Upper lobe of left lung (tissue), 6 donors: ENCODE results near the gene METTL23. TPM values are rescaled to one million over a fixed set of nuclear protein-coding genes. Genes with fewer than 3 reads are reported as not detected.

Source experiments
- ATAC-seq, 2 donors: fragments of 200-7000 bp; cut with Tn5 transposase; one replicate each; pipeline ENCODE4 v1.9.1; 2022; ENCODE audit warnings: mild to moderate bottlenecking in 2 of 2, moderate library complexity in 2 of 2; ENCODE audit not compliant: low FRiP score in 2 of 2
- DNase-seq, 2 donors: peaks; one replicate each; pipeline ENCODE4 v3.0.0-alpha.2; 2019 to 2020
- H3K27ac ChIP-seq, 4 donors: fragments of 200-600 bp; sonication (generic); one replicate each; pipeline ENCODE4 v1.5.1; 2016 to 2019
- H3K27me3 ChIP-seq, 4 donors: fragments of 200-600 bp; sonication (generic); one replicate each; pipeline ENCODE4 v1.5.1; 2017 to 2019
- H3K36me3 ChIP-seq, 4 donors: fragments of 200-600 bp; sonication (generic); one replicate each; pipeline ENCODE4 v1.5.1; 2016 to 2019
- H3K4me1 ChIP-seq, 4 donors: fragments of 200-600 bp; sonication (generic); one replicate each; pipeline ENCODE4 v1.5.1; 2018 to 2019
- H3K4me3 ChIP-seq, 4 donors: fragments of 200-600 bp; sonication (generic); one replicate each; pipeline ENCODE4 v1.5.1; 2017 to 2019; ENCODE audit warnings: mild to moderate bottlenecking in 2 of 4, moderate library complexity in 1 of 4
- H3K9me3 ChIP-seq, 4 donors: fragments of 200-600 bp; sonication (generic); one replicate each; pipeline ENCODE4 v1.5.1; 2018 to 2019
- CTCF ChIP-seq, 6 experiments: fragments of 450-650 bp in 4 of 6; fragments of 200-600 bp in 2 of 6; sonication (generic) in 2 of 6; IDR thresholded peaks; one replicate each; pipeline ENCODE4 v1.5.1; 2016 to 2019; ENCODE audit warnings: antibody characterized with exemption in 6 of 6
- EP300 ChIP-seq, 4 donors: sonication (generic); formaldehyde crosslinking; IDR thresholded peaks; one replicate each; pipeline ENCODE4 v1.5.1; 2017; ENCODE audit warnings: antibody characterized with exemption in 4 of 4, control low read depth in 2 of 4
- POLR2A ChIP-seq, 4 donors: fragments of 450-650 bp; IDR thresholded peaks; one replicate each; pipeline ENCODE4 v1.5.1; 2016 to 2017; ENCODE audit warnings: antibody characterized with exemption in 4 of 4, mild to moderate bottlenecking in 2 of 4
- POLR2AphosphoS5 ChIP-seq, 2 donors: sonication (generic); formaldehyde crosslinking; IDR thresholded peaks; one replicate each; pipeline ENCODE4 v1.5.1; 2017; ENCODE audit warnings: antibody characterized with exemption in 2 of 2
- whole genome bisulfite sequencing, 2 donors: methylation state at CpG; one replicate each; pipeline ENCODE4 v1.1.5; 2017 to 2018; 5-methylcytosine and 5-hydroxymethylcytosine counted together
- small RNA-seq, 4 donors: library from RNA; depleted of rRNA; stranded (forward); fragments of <200 nt; gene quantifications; one replicate each; pipeline ENCODE3, GENCODE V24; 2016
- total RNA-seq, 6 donors: library from RNA; depleted of rRNA in 4 of 6; stranded (reverse); fragments of >200 nt in 4 of 6; gene quantifications; one replicate each; pipeline versions ENCODE4 v1.1.0 to v1.2.1, GENCODE V29; 2016 to 2021
- donor health status: DM: no; HTN: no; CAD: no; lungs with moderate emphysema.
- donor health status: DM: no; HTN: yes; CAD: no; lungs with severe emphysema.

The METTL23 gene
- total RNA-seq, 6 donors from 2014 or later: 13.6 to 38.9 (median 28.3) TPM

GRCh38 chr17:76772842-76773525 lies 46.3 kb downstream of the METTL23 start:
- Histone ChIP-seq H3K4me1 (peaks cover 0 to 10% (median 2%) of the 10 kb centered on the region in 4 donors), H3K4me3 (no peak overlapping the region), H3K9me3 (no peaks in the 10 kb centered on the region), H3K27ac (peak overlapping the region; percentile 27 to 79 (median 68)), H3K36me3 (peaks cover 15 to 74% (median 45%) of the 10 kb centered on the region in 4 donors), H3K27me3 (no peaks in the 10 kb centered on the region)
- TF ChIP-seq POLR2A (IDR thresholded peaks at IDR 0.05): no peak
- no peak for TF ChIP-seq POLR2AphosphoS5 (IDR thresholded peaks at IDR 0.05)
- no peak for TF ChIP-seq CTCF (IDR thresholded peaks at IDR 0.05)
- no peak for TF ChIP-seq EP300 (IDR thresholded peaks at IDR 0.05)
- DNase-seq: peak in 1 of 2 donors; percentile 26
- peak in 1 of 2 donors; percentile 96 for ATAC-seq
- WGBS, 2 donors: 60 to 61% methylated on average over 6 of the region's 6 CpGs

GRCh38 chr17:76775021-76775600 lies 48.5 kb downstream of the METTL23 start:
- H3K27me3 ChIP-seq: no peaks in the 10 kb centered on the region
- no peak for ATAC-seq
- H3K4me3 ChIP-seq: no peak overlapping the region
- DNase-seq: no peak
- no peak overlapping the region for H3K27ac ChIP-seq
- H3K36me3 ChIP-seq: peaks cover 15 to 78% (median 55%) of the 10 kb centered on the region in 4 donors
- TF ChIP-seq POLR2AphosphoS5 (IDR thresholded peaks at IDR 0.05) (no peak), POLR2A (IDR thresholded peaks at IDR 0.05) (no peak), EP300 (IDR thresholded peaks at IDR 0.05) (no peak), CTCF (IDR thresholded peaks at IDR 0.05) (no peak)
- peaks cover 0 to 10% (median 2%) of the 10 kb centered on the region in 4 donors for H3K4me1 ChIP-seq
- no peaks in the 10 kb centered on the region for H3K9me3 ChIP-seq
- 89 to 93% methylated on average over 10 of the region's 10 CpGs for WGBS, 2 donors

- no peaks in the 10 kb centered on the region for H3K4me1 ChIP-seq
- DNase-seq (no peak), ATAC-seq (no peak)
- 91 to 93% methylated on average over 12 of the region's 12 CpGs for WGBS, 2 donors
- no peaks in the 10 kb centered on the region for H3K27me3 ChIP-seq
- no peak overlapping the region for H3K4me3 ChIP-seq
- no peaks in the 10 kb centered on the region for H3K9me3 ChIP-seq
- H3K27ac ChIP-seq: no peak overlapping the region
- TF ChIP-seq POLR2A (IDR thresholded peaks at IDR 0.05) (no peak), POLR2AphosphoS5 (IDR thresholded peaks at IDR 0.05) (no peak), CTCF (IDR thresholded peaks at IDR 0.05) (no peak), EP300 (IDR thresholded peaks at IDR 0.05) (no peak)
- H3K36me3 ChIP-seq: peaks cover 9 to 67% (median 50%) of the 10 kb centered on the region in 4 donors
Observed at GRCh38 chr17:76781056-76781982, 54.7 kb downstream of the METTL23 start.

GRCh38 chr17:76783146-76783545 lies 56.5 kb downstream of the METTL23 start:
- Histone ChIP-seq H3K27ac (no peak overlapping the region), H3K4me1 (no peaks in the 10 kb centered on the region), H3K36me3 (peaks cover 0 to 48% (median 34%) of the 10 kb centered on the region in 4 donors), H3K4me3 (no peak overlapping the region), H3K27me3 (no peaks in the 10 kb centered on the region), H3K9me3 (no peaks in the 10 kb centered on the region)
- DNase-seq (no peak), ATAC-seq (no peak)
- TF ChIP-seq EP300 (IDR thresholded peaks at IDR 0.05): no peak
- TF ChIP-seq POLR2AphosphoS5 (IDR thresholded peaks at IDR 0.05): no peak
- no peak for TF ChIP-seq CTCF (IDR thresholded peaks at IDR 0.05)
- TF ChIP-seq POLR2A (IDR thresholded peaks at IDR 0.05): no peak
- 81 to 91% methylated on average over 5 of the region's 5 CpGs for WGBS, 2 donors

Small RNAs within 50 kb of the gene (small RNA-seq; reads per million reads assigned to genes)
- gene AC005837.3 (0 reads per million in 4 donors), gene RF02271 (0 reads per million in 4 donors), gene RNU6-97P (0 reads per million in 4 donors), gene RNY4P36 (0 to 1.4 (median 0.07) reads per million in 4 donors)

Other genes starting within 250 kb of the METTL23 start
- 100 to 1,000 TPM in 2 of 6 donors, 10 to 100 TPM in 4; 34.3 to 137 (median 47.6) TPM for gene RHBDF2, start 225.4 kb upstream of the METTL23 start, total RNA-seq
- 10 to 100 TPM in 5 of 6 donors, 1 to 10 TPM in 1; 6.4 to 33.9 (median 16.6) TPM for gene CYGB, start 189.1 kb upstream of the METTL23 start, total RNA-seq
- 10 to 100 TPM in 1 of 6 donors, 1 to 10 TPM in 4, not detected in 1; 3.0 to 13.9 (median 7.2) TPM for gene PRCD, start 186.8 kb upstream of the METTL23 start, total RNA-seq
- gene ST6GALNAC2, start 141.0 kb upstream of the METTL23 start, total RNA-seq: 10 to 100 TPM; 24.4 to 63.5 (median 39.8) TPM
- 10 to 100 TPM in 4 of 6 donors, 1 to 10 TPM in 2; 8.3 to 20.4 (median 19.1) TPM for gene ST6GALNAC1, start 83.1 kb upstream of the METTL23 start, total RNA-seq
- 100 to 1,000 TPM in 1 of 6 donors, 10 to 100 TPM in 5; 21.0 to 147 (median 73.5) TPM for gene MXRA7, start 15.9 kb upstream of the METTL23 start, total RNA-seq
- gene JMJD6, start 233 bp upstream of the METTL23 start, total RNA-seq: 10 to 100 TPM; 23.3 to 63.9 (median 31.0) TPM
- 100 to 1,000 TPM; 133 to 454 (median 211) TPM for gene SRSF2, start 10.5 kb downstream of the METTL23 start, total RNA-seq
- gene MFSD11, start 11.3 kb downstream of the METTL23 start, total RNA-seq: 10 to 100 TPM; 23.9 to 49.2 (median 34.4) TPM
- gene MGAT5B, start 141.6 kb downstream of the METTL23 start, total RNA-seq: 1 to 10 TPM in 3 of 6 donors, under 1 TPM in 3; 0.20 to 3.0 (median 0.83) TPM